Articular chondrocyte of knee joint (primary cell): Measurements from ENCODE around the gene FMR1NB. TPM values are rescaled to one million over a fixed set of nuclear protein-coding genes. Genes with fewer than 3 reads are reported as not detected.

Source experiments
- small RNA-seq: library from RNA; depleted of rRNA; stranded (forward); fragments of <200 nt; gene quantifications from one replicate; pipeline ENCODE3, GENCODE V24; 2012
- total RNA-seq: library from RNA; depleted of rRNA; stranded (reverse); fragments of >200 nt; gene quantifications from 2 replicates; pipeline ENCODE4 v1.2.3, GENCODE V29; 2012

FMR1NB gene
- total RNA-seq: not detected in 2 replicates

GRCh38 chrX:147981038-147981752 is at the start of gene FMR1NB:
TSS of gene FMR1NB (plus strand) at chrX:147981337. CDS start at chrX:147981403, 66 bp downstream.

Small RNA genes lying within 50 kb of the gene (small RNA-seq; reads per million reads assigned to genes)
- not detected for gene RNA5SP524

Other genes with a start within 250 kb of the FMR1NB start
- gene FMR1, start 69.4 kb upstream of the FMR1NB start, total RNA-seq: 35.9 and 39.1 TPM in 2 replicates